Activated CD8-positive, alpha-beta T cell treated with anti-CD3 and anti-CD28 coated beads, Interleukin-2, amount 10 ng/mL, durations not matched to agents 7 days and 5 days (primary cell): Measurements from ENCODE around the gene FOXI1. TPM values are rescaled to one million over a fixed set of nuclear protein-coding genes. Genes with fewer than 3 reads are reported as not detected.

ENCODE experiments used
- ATAC-seq: fragments of 150-1000 bp; cut with Tn5 transposase; one replicate; pipeline ENCODE4 v1.10.0; 2021; ENCODE audit warnings: moderate library complexity
- CTCF ChIA-PET: fragments of 350-600 bp; sonication (Branson Sonifier 250); formaldehyde crosslinking; loops from one replicate; lab custom pipeline; 2021; ENCODE audit warnings: antibody characterized with exemption; lab: Charles Lee
- POLR2A ChIA-PET: fragments of 350-600 bp; sonication (Branson Sonifier 250); formaldehyde crosslinking; loops from one replicate; lab custom pipeline; 2021; ENCODE audit warnings: antibody characterized with exemption; lab: Charles Lee
- DNase-seq: peaks from one replicate; pipeline ENCODE4 v3.0.0-alpha.2; 2020
- H3K27ac Mint-ChIP-seq: one replicate; pipeline ENCODE4 v1.8.0; 2021; ENCODE audit warnings: mild to moderate bottlenecking, mixed read lengths
- H3K27me3 Mint-ChIP-seq: one replicate; pipeline ENCODE4 v1.8.0; 2021; ENCODE audit warnings: low read depth, mixed read lengths
- H3K36me3 Mint-ChIP-seq: one replicate; pipeline ENCODE4 v1.8.0; 2021; ENCODE audit warnings: low read depth, mixed read lengths
- H3K4me1 Mint-ChIP-seq: one replicate; pipeline ENCODE4 v1.8.0; 2021; ENCODE audit warnings: low read depth, mixed read lengths
- H3K4me3 Mint-ChIP-seq: one replicate; pipeline ENCODE4 v1.8.0; 2021; ENCODE audit warnings: mild to moderate bottlenecking, mixed read lengths
- H3K9me3 Mint-ChIP-seq: one replicate; pipeline ENCODE4 v1.8.0; 2022; ENCODE audit warnings: mixed read lengths; ENCODE audit not compliant: insufficient read depth
- total RNA-seq, 2 experiments: library from RNA; stranded (reverse); gene quantifications; one replicate each; pipeline ENCODE4 v1.2.3, GENCODE V29; 2021

FOXI1 gene
- total RNA-seq = not detected

GRCh38 chr5:170105642-170106611 is at the start of gene FOXI1:
FOXI1 (plus strand) TSS chr5:170105897; CDS start chr5:170105958, 61 bp downstream.
- H3K4me3 Mint-ChIP-seq = no peak within 1 kb of the TSS

DNA sequence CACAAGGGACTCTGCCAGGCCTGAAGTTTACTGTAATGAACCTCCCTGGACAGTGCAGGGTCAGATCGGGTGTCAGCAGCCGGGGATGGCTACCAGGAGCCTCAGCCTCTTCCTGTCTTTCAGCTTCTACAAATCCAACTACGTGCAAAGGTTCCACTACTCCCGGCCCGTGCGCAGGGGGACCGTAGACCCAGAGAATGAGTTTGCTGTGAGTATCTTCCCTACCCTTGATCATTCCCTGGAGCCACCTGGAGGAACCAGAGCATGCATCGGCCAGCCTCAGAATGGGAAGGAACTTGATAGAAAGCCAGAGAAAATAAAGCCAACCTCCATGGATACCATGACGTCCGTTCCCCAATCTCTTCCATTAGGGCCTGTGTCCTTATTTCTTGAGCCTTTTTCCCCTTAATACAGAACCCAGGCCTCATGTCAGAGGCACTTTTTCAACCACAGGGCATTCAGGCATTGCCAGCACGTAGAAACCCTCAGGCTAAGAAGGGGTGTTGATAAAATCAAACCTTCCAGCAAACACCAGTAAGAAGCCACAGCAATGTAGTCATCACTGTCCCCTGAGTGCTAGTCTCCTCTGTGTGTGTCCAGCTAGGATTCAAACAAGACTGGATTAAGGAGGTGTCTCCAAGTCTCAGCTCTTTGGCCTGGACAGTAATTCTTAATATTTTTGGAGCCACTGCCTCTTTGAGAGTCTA is 49.0 kb upstream of the FOXI1 start:
- DNase-seq = no peak
- peaks cover 89% of the 10 kb centered on the region for H3K36me3 Mint-ChIP-seq
- H3K27ac Mint-ChIP-seq = no peak overlapping the region
- H3K4me3 Mint-ChIP-seq = no peak overlapping the region
- H3K27me3 Mint-ChIP-seq = no peaks in the 10 kb centered on the region
- no peaks in the 10 kb centered on the region for H3K4me1 Mint-ChIP-seq
- H3K9me3 Mint-ChIP-seq = no peaks in the 10 kb centered on the region
- ATAC-seq = no peak
- CTCF ChIA-PET = interaction anchor here (1.4 kb wide), 1 partner anchor 14 kb away, joined by 9 read pairs; no protein-coding TSS in a partner anchor
- POLR2A ChIA-PET = no interaction called here

More at GRCh38 chr5:170105642-170106611, at the start of gene FOXI1:
- no peak for DNase-seq
- ChIA-PET POLR2A (interaction anchor here (0.6 kb wide), 1 partner anchor 172 kb away, joined by 3 read pairs; no protein-coding TSS in a partner anchor), CTCF (interaction anchor here (1.5 kb wide), 1 partner anchor 79 kb away, joined by 3 read pairs; no protein-coding TSS in a partner anchor)
- ATAC-seq = no peak
- Mint-ChIP-seq H3K9me3 (no peaks in the 10 kb centered on the region), H3K36me3 (no peaks in the 10 kb centered on the region), H3K4me1 (no peaks in the 10 kb centered on the region), H3K27ac (no peak within 1 kb of the TSS), H3K27me3 (no peaks in the 10 kb centered on the region)

GRCh38 chr5:170057311-170057710 is 48.4 kb upstream of the FOXI1 start:
- H3K4me3 Mint-ChIP-seq = no peak overlapping the region
- H3K9me3 Mint-ChIP-seq = no peaks in the 10 kb centered on the region
- DNase-seq (no peak), ATAC-seq (no peak)
- no peak overlapping the region for H3K27ac Mint-ChIP-seq
- H3K27me3 Mint-ChIP-seq = no peaks in the 10 kb centered on the region
- no peaks in the 10 kb centered on the region for H3K4me1 Mint-ChIP-seq
- CTCF ChIA-PET = interaction anchor here (1.4 kb wide), 1 partner anchor 13 kb away, joined by 9 read pairs; no protein-coding TSS in a partner anchor
- H3K36me3 Mint-ChIP-seq = peaks cover 89% of the 10 kb centered on the region
- POLR2A ChIA-PET = no interaction called here

GRCh38 chr5:170059221-170059620 is 46.5 kb upstream of the FOXI1 start:
- ChIA-PET CTCF (interaction anchor here (3.5 kb wide), 1 partner anchor 11 kb away, joined by 17 read pairs; no protein-coding TSS in a partner anchor), POLR2A (no interaction called here)
- H3K27ac Mint-ChIP-seq = no peak overlapping the region
- no peaks in the 10 kb centered on the region for H3K4me1 Mint-ChIP-seq
- peaks cover 84% of the 10 kb centered on the region for H3K36me3 Mint-ChIP-seq
- no peaks in the 10 kb centered on the region for H3K9me3 Mint-ChIP-seq
- H3K4me3 Mint-ChIP-seq = no peak overlapping the region
- DNase-seq (no peak), ATAC-seq (no peak)
- no peaks in the 10 kb centered on the region for H3K27me3 Mint-ChIP-seq

GRCh38 chr5:170067152-170067551 is 38.5 kb upstream of the FOXI1 start:
- CTCF ChIA-PET = no interaction called here
- POLR2A ChIA-PET = no interaction called here
- H3K27ac Mint-ChIP-seq = peak overlapping the region; percentile 17
- H3K4me3 Mint-ChIP-seq = no peak overlapping the region
- H3K27me3 Mint-ChIP-seq = no peaks in the 10 kb centered on the region
- ATAC-seq = no peak
- no peak for DNase-seq
- H3K4me1 Mint-ChIP-seq = no peaks in the 10 kb centered on the region
- H3K36me3 Mint-ChIP-seq = peaks cover 73% of the 10 kb centered on the region
- no peaks in the 10 kb centered on the region for H3K9me3 Mint-ChIP-seq

- POLR2A ChIA-PET = no interaction called here
- CTCF ChIA-PET = no interaction called here
- H3K27ac Mint-ChIP-seq = peak overlapping the region; percentile 17
These were observed 38.0 kb upstream of the FOXI1 start for GRCh38 chr5:170067574-170068170.

DNA sequence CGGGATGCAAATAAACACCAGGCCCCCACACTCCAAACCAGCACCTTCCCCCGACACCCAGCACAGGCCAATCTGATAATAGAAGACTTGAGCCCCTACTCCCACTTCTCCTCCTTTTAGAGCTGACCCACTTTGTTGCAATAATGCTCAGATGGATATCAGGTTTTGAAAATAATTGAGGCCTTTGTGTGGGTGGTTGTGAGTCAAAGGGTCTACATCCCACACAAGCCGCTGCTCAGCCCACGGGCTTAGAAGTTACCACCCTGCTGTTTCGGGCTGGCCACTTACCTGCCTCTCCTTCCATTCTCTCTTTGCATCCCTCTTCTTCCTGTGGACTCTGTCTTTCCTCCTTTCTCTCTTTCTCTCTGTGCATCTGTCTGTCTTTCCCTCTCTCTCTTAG is 36.2 kb upstream of the FOXI1 start:
- peak overlapping the region; percentile 1 for H3K27ac Mint-ChIP-seq
- CTCF ChIA-PET = interaction anchor here (2.2 to 2.3 kb wide), 2 partner anchors 9 to 12 kb away, joined by 9 to 17 read pairs; no protein-coding TSS in a partner anchor
- no peaks in the 10 kb centered on the region for H3K4me1 Mint-ChIP-seq
- ATAC-seq (no peak), DNase-seq (no peak)
- H3K4me3 Mint-ChIP-seq = no peak overlapping the region
- H3K27me3 Mint-ChIP-seq = no peaks in the 10 kb centered on the region
- POLR2A ChIA-PET = no interaction called here
- peaks cover 59% of the 10 kb centered on the region for H3K36me3 Mint-ChIP-seq
- no peaks in the 10 kb centered on the region for H3K9me3 Mint-ChIP-seq

More at GRCh38 chr5:170067574-170068170, 38.0 kb upstream of the FOXI1 start:
- Mint-ChIP-seq H3K4me3 (no peak overlapping the region), H3K4me1 (no peaks in the 10 kb centered on the region), H3K36me3 (peaks cover 73% of the 10 kb centered on the region), H3K9me3 (no peaks in the 10 kb centered on the region), H3K27me3 (no peaks in the 10 kb centered on the region)
- DNase-seq (no peak), ATAC-seq (no peak)

GRCh38 chr5:170070556-170071412 is 34.9 kb upstream of the FOXI1 start:
- Mint-ChIP-seq H3K36me3 (peaks cover 63% of the 10 kb centered on the region), H3K27ac (no peak overlapping the region), H3K9me3 (no peaks in the 10 kb centered on the region), H3K4me3 (no peak overlapping the region), H3K27me3 (no peaks in the 10 kb centered on the region), H3K4me1 (no peaks in the 10 kb centered on the region)
- ChIA-PET POLR2A (no interaction called here), CTCF (interaction anchor here (0.6 to 2.3 kb wide), 13 partner anchors 10 to 630 kb away, joined by 3 to 17 read pairs (median 4); no protein-coding TSS in a partner anchor)
- DNase-seq (peak; percentile 43), ATAC-seq (peak; percentile 36)

DNA sequence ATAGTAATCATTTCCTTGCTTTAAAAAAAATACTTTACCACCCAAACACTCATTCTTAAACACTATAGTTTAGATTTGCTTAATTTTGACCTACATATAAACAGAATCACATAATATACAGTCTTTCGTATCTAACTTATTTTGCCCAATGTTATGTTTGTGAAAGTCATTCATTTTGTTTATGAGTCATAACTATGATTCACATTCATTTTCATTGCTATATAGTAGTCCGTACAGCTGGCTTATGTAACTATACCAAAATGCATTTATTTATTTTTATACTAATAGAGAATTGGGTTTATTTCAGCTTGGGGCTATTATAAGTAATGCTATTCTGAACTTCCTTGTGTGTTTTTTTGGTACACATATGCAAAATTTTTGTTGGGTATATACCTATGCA is 33.9 kb upstream of the FOXI1 start:
- no peaks in the 10 kb centered on the region for H3K9me3 Mint-ChIP-seq
- no peak overlapping the region for H3K4me3 Mint-ChIP-seq
- DNase-seq (no peak), ATAC-seq (no peak)
- peaks cover 65% of the 10 kb centered on the region for H3K36me3 Mint-ChIP-seq
- H3K27ac Mint-ChIP-seq = no peak overlapping the region
- H3K4me1 Mint-ChIP-seq = no peaks in the 10 kb centered on the region
- H3K27me3 Mint-ChIP-seq = no peaks in the 10 kb centered on the region
- CTCF ChIA-PET = interaction anchor here (0.6 to 2.3 kb wide), 12 partner anchors 11 to 142 kb away, joined by 3 to 17 read pairs (median 4); no protein-coding TSS in a partner anchor
- POLR2A ChIA-PET = no interaction called here

- H3K9me3 Mint-ChIP-seq = no peaks in the 10 kb centered on the region
- CTCF ChIA-PET = no interaction called here
- POLR2A ChIA-PET = no interaction called here
- no peak overlapping the region for H3K27ac Mint-ChIP-seq
- H3K27me3 Mint-ChIP-seq = no peaks in the 10 kb centered on the region
- H3K4me3 Mint-ChIP-seq = no peak overlapping the region
- H3K4me1 Mint-ChIP-seq = no peaks in the 10 kb centered on the region
- DNase-seq (no peak), ATAC-seq (no peak)
- peaks cover 61% of the 10 kb centered on the region for H3K36me3 Mint-ChIP-seq
These were observed 30.0 kb upstream of the FOXI1 start for GRCh38 chr5:170075696-170076095.
